ENCODE measurements around the gene ZNF385C.

ZNF385C gene

DNA sequence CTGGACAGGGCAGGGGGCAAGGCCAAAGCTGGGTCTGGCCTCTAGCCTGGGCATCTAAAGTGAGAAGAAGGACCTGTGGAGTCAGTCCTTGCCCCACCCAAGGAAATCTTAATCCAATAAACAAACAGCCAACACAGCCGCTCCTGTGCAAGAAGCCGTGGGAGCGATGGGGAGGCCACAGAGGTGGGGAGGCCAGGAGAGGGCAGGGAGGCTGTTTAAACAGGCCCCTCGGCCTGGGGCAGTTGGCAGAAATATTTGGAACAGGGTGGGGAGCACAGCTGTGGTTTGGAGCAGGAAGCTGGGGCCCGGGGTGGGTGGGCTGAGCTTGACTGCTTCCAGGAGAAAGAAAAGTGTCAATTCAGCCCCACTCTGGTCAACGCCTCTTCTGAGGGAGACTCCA lies 5.3 kb downstream of the ZNF385C start:
- no peak overlapping the region for H3K27ac ChIP-seq
- TF ChIP-seq, protein P1, sequence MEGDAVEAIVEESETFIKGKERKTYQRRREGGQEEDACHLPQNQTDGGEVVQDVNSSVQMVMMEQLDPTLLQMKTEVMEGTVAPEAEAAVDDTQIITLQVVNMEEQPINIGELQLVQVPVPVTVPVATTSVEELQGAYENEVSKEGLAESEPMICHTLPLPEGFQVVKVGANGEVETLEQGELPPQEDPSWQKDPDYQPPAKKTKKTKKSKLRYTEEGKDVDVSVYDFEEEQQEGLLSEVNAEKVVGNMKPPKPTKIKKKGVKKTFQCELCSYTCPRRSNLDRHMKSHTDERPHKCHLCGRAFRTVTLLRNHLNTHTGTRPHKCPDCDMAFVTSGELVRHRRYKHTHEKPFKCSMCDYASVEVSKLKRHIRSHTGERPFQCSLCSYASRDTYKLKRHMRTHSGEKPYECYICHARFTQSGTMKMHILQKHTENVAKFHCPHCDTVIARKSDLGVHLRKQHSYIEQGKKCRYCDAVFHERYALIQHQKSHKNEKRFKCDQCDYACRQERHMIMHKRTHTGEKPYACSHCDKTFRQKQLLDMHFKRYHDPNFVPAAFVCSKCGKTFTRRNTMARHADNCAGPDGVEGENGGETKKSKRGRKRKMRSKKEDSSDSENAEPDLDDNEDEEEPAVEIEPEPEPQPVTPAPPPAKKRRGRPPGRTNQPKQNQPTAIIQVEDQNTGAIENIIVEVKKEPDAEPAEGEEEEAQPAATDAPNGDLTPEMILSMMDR (conservative IDR thresholded peaks at IDR 0.05) = no peak
- TF ChIP-seq ZFX (IDR thresholded peaks at IDR 0.05) = no peak

GRCh38 chr17:42090964-42091790 lies 7.1 kb downstream of the ZNF385C start:
- H3K27ac ChIP-seq = no peak overlapping the region
- no peak for TF ChIP-seq ZFX (IDR thresholded peaks at IDR 0.05)
- TF ChIP-seq, protein P1 (conservative IDR thresholded peaks at IDR 0.05) = no peak

DNA sequence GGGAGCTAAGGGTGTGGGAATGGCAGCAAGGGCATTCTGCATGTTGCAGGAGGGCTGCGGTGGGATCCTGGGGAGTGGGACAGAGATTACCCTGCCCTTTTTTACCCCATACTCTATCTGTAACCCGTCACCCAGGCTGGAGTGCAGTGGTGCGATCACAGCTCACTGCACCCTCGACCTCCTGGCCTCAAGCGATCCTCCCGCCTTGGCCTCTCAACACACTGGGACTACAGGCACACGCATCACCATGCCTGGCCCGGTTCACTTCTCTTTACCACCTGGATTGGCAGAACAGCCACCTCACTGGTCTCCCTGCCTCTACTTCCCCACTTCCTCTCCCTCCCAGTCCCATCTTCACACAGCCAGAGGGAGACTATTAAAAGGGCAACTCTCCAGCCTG lies 9.5 kb downstream of the ZNF385C start:
- no peak overlapping the region for H3K27ac ChIP-seq
- TF ChIP-seq, protein P1 (conservative IDR thresholded peaks at IDR 0.05) = no peak
- TF ChIP-seq ZFX (IDR thresholded peaks at IDR 0.05) = no peak

DNA sequence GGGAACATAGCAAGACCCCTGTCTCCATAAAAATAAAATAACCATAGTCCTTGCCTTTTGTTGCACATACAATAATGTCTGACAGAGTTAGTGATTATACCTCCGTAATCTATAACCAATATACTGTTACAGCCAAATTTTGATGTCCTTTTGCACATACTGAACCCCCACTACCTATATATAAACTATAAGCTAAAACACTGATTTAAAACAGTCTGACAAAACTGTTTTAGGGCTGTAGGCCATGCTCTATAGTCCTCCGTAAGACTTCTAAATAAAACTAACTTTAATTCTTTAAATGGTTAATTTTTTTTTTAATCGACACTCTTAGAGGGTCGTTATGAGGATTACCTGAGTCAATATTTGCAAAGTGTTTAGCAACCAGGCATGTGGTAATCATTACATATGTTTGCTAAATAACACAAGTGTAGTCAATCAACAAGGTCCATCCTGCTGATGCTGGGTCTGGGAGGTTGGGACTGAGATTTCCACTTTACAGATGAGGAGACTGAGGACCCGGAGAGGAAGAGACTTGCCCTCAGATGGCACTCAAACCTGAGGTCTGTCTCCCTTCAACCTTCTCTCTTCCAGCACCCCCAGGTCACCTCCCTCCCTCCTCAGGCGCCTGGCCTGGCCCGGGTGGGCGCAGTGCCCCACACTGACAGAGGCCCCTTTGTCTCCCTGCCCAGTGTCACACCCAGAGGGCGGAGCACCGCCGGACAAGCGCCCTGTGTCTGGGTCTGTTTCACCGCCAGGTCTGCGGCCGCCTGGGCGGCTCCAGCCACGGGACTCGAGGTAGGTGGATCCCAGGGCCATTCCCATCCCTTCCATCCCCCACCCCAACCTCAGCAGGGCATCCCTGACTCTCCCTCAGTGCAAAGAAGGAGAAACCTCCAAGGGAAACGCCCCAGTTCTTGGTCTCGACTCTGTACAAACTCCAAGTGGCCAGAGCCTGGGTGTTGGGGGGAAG lies 10.3 kb downstream of the ZNF385C start:
- no peak overlapping the region for H3K27ac ChIP-seq
- TF ChIP-seq, protein P1 (conservative IDR thresholded peaks at IDR 0.05) = no peak
- no peak for TF ChIP-seq ZFX (IDR thresholded peaks at IDR 0.05)

DNA sequence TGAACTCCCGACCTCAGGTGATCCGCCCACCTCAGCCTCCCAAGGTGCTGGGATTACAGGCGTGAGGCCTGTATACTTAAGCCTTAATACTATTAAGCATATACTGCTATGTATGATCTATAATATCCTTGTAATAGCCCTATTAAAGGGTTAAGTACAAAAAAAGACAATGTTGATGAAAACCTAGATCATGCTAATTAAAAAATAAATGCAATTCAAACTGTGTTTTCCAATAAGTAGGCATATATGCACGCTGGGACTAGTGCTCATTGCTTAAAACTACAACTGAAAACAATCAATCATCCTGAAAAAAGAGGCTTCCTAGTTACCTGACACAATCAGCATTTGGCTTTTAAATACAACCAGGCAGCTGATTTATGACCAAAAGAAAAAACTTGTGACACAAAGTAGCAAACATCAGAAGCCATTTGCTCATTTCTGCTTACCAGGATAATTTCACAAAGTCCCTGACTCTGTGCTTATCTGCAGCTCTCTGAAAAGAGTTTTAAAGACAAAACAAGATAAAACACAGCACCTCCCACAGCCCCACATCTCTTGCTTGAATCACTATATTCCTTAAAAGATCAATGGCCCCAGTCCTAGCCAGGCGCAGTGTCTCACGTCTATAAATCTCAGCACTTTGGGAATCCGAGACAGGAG lies 11.1 kb downstream of the ZNF385C start:
- no peak overlapping the region for H3K27ac ChIP-seq
- no peak for TF ChIP-seq ZFX (IDR thresholded peaks at IDR 0.05)
- TF ChIP-seq, protein P1 (conservative IDR thresholded peaks at IDR 0.05) = no peak

- H3K27ac ChIP-seq = no peak overlapping the region
- TF ChIP-seq, protein P1 (conservative IDR thresholded peaks at IDR 0.05) = no peak
- no peak for TF ChIP-seq ZFX (IDR thresholded peaks at IDR 0.05)
Observed at GRCh38 chr17:42081516-42082129, 16.6 kb downstream of the ZNF385C start.
